ENCODE results near the gene DNAJC5G.
"Not testable (repeated sequence)": the region's sequence is repeated elsewhere in the genome, so short reads cannot be mapped to it uniquely, and the experiment has no call there.

Gene DNAJC5G

GRCh38 chr2:27312152-27312551 is 36.9 kb downstream of the DNAJC5G start:
- DNase-seq, result no peak

GRCh38 chr2:27313882-27314645 is 38.8 kb downstream of the DNAJC5G start:
- DNase-seq, result no peak

- DNase-seq, result no peak
Observed at GRCh38 chr2:27314709-27315108, 39.5 kb downstream of the DNAJC5G start.

- no peak for DNase-seq
Observed at GRCh38 chr2:27315122-27315521, 39.9 kb downstream of the DNAJC5G start.

GRCh38 chr2:27316655-27317412 is 41.6 kb downstream of the DNAJC5G start:
- no peak for DNase-seq

- not testable (repeated sequence) for DNase-seq
Observed at GRCh38 chr2:27319839-27320238, 44.6 kb downstream of the DNAJC5G start.

GRCh38 chr2:27320958-27321543 is 45.8 kb downstream of the DNAJC5G start:
- DNase-seq, result no peak

- DNase-seq, result no peak
Observed at GRCh38 chr2:27322301-27322765, 47.1 kb downstream of the DNAJC5G start.

- peak; percentile 88 for DNase-seq
Observed at GRCh38 chr2:27322766-27323595, 47.7 kb downstream of the DNAJC5G start, which contains the start of gene MPV17. MPV17 (minus strand) TSS chr2:27323097; CDS start chr2:27322517, 580 bp downstream.

GRCh38 chr2:27323596-27324285 is 48.5 kb downstream of the DNAJC5G start:
- DNase-seq, result no peak

GRCh38 chr2:27324720-27325119 is 49.5 kb downstream of the DNAJC5G start:
- no peak for DNase-seq

All from stimulated activated CD4-positive, alpha-beta T cell treated with anti-CD3 and anti-CD28 coated beads, Interleukin-1b, Interleukin-23, amount 100 ng/mL, for 48 hours (primary cell).